ENCODE measurements around the gene BOD1L2.

BOD1L2 gene

DNA sequence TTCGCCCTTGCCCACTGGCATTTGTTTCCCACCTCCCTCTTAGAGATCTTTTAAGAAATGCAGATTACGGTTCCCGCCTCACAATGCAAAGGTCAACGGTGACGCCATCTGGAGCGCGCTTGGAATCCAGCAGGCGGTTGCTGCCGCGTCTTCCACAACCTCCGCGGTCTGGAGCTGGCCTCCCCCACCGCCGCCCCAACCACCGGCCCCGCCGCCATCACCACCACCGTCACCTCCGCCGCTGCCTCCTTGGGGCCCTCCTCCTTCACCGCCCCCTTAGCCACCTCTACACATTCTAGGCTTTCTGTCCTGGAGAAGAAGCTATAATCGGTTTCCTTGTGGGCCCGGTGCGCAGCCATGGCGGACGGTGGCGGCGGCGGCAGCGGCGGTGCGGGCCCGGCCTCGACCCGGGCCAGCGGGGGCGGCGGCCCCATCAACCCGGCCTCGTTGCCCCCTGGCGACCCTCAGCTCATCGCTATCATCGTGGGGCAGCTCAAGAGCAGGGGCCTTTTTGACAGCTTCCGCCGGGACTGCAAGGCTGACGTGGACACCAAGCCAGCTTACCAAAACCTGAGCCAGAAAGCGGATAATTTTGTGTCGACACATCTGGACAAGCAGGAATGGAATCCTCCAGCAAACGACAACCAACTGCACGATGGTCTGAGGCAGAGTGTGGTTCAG is at the start of gene BOD1L2:
Gene BOD1L2 (plus strand): TSS at position 132 of the 681 bp plus-strand sequence. CDS start 226 bp downstream, at position 358.
- DNase-seq (ENCODE audit: low read depth) = no peak

DNA sequence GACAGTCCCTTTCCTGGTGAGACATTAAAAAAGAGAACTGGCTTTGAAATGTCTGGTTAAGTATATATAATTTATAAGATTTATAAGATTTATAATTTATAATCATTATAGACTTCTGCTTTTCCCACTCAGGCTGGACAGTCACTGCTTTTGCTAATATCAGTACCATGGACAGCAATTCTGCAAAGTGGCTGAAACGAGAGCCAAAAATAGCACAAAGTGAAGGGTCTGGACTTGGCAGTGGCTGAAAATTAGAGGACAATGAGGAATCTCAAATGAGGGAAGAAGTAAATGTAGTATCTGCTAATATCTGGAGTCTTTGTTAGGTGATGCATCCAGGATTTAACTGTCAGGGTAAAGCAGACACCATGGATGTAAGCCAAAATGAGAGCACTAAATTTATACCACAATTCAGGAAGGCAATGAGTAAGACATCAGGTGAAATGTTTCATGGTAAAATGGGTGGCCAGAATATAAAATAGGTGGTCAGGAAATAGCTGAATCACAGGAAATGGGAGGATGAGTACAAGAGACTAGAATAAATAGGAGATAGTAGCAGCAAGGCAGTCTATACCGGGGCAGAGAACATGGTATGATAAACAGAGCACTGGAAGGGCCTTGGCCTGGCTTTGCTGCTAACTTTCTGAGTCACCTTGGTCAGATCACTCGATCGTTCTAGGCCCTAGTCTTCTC is 39.6 kb upstream of the BOD1L2 start:
- DNase-seq (ENCODE audit: low read depth) = no peak

DNA sequence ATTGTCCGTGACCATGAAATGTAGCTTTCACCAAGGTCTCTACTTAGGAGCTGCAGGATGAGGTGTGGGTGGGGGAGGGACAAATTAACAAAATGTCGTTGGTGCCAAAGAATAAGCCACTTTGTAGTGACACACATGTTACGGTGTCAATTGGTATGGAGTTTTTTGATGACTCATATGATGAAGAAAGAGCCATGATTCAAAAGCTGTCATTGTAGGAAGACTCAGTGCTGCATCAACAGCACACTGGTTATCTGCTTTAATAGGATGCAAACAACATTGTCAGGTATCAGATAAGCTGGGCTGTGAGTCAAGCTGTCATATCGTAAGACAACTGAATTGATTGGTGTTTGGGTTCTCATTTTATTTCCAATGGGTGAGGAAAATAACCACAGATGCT is 36.6 kb upstream of the BOD1L2 start:
- DNase-seq (ENCODE audit: low read depth) = no peak

GRCh38 chr18:57113799-57114420 is 33.0 kb upstream of the BOD1L2 start:
- DNase-seq (ENCODE audit: low read depth) = no peak

GRCh38 chr18:57116598-57117132 is 30.2 kb upstream of the BOD1L2 start:
- no peak for DNase-seq (ENCODE audit: low read depth)

- DNase-seq (ENCODE audit: low read depth) = no peak
Measured at GRCh38 chr18:57121542-57122112, 25.3 kb upstream of the BOD1L2 start.

DNA sequence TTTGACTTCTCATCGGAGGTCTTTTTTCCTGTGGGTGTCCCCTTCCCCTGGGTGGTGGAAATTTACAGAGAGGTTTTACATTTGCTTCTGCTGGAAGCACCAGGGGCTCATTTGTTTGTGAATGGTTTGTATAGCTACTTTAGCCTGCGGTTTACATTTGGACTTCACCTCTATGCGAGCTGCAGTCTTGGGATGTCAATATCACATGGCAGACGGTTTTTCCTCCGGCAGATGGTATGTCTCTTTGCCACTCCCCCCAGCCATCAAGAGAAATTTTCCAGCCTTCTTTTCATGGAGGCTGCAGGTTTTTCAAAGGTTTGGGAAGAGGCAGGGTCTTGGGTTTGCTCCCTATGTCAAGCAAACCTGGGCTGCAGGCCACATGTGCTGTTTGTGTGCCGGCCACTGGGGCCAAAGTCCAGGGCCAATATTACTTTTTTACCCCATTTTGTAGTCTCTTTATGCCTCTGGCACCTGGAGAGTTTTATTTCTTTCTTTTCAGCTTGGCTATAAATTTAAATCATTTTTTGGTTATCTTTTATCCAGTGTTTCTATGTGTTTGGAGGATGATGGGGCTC is 23.9 kb upstream of the BOD1L2 start:
- DNase-seq (ENCODE audit: low read depth) = no peak

GRCh38 chr18:57125627-57126026 is 21.3 kb upstream of the BOD1L2 start:
- DNase-seq (ENCODE audit: low read depth) = no peak

GRCh38 chr18:57128220-57128932 is 18.5 kb upstream of the BOD1L2 start:
- DNase-seq (ENCODE audit: low read depth) = no peak

DNA sequence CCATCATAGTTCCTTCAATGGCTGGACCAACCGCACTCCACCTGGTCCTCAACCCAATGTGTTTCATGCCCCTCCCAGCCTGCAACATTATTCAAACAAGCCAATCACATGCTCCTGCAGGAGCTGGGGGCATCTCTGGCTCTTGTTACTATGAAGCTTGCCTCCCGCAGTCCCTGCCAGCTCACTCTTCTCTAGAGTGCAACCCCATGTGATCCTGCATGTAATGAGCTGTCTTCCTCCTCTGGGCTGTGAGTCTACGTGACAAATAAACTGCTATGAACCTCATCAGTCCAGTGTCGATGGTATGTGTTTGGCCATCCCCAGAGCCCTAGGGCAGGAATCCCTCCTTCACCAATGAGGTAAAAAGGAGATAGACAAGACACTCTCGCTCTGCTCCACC is 15.8 kb upstream of the BOD1L2 start:
- DNase-seq (ENCODE audit: low read depth) = no peak

DNA sequence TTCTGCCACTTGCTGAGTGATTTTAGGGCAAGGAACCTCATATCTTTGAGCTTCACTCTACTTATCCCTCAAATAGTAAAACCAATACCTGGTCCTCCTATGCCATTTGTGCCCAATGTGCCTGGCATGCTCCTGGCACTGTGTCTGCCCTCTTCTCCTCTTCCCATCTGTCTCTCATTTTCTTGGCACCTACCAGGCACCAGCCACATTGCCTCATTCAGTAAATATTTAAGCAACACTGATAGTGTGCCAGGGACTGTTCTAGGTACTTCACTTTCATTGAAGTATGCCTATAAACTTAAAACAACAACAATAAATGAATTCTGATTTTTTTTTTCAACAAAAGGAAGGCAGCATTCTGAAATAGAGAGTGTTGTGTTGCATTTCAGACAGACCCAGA is 15.1 kb upstream of the BOD1L2 start:
- no peak for DNase-seq (ENCODE audit: low read depth)

DNA sequence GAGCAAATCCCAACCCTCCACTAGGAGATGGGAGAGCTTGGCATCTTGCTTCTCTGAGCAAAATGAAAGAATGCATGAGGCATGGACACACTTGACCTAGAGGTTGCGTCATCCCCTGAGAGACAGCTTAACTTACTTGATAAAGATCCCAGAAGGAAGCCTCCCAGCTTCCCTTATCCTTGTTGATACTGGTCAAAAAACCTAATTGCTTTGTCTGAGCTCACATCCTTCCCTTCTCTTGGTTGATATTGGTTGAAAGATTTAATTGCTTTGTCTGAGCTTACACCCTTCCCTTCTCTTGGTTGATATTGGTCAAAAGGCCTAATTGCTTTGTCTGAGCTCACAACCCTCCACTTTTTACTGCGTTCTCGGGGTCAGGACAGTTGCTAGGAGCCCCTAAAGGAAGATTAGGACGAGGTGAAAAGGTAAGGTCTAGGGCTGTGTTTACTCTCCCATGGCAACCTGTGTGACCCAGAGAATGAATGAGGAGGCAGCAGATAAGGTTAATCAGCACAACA is 12.2 kb upstream of the BOD1L2 start:
- DNase-seq (ENCODE audit: low read depth) = no peak

DNA sequence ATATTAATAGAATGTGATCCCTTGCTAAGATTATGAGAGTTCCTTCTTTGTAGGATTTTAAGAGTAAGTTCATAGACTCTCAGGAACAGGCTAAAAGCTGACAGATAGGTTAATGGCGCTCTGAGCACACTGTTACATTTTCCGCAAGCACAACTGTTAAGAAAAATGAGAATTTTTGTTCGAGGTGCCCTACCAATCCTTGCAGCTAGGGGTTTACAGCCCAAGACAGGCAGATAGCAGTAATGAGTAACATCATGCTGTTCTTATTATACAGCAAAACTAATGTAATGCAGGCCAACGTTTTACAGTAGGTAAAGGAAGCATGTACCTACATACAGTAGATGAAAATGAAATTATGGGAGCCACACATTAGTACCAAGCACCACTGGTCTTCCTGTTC is 11.2 kb upstream of the BOD1L2 start:
- DNase-seq (ENCODE audit: low read depth) = no peak

DNA sequence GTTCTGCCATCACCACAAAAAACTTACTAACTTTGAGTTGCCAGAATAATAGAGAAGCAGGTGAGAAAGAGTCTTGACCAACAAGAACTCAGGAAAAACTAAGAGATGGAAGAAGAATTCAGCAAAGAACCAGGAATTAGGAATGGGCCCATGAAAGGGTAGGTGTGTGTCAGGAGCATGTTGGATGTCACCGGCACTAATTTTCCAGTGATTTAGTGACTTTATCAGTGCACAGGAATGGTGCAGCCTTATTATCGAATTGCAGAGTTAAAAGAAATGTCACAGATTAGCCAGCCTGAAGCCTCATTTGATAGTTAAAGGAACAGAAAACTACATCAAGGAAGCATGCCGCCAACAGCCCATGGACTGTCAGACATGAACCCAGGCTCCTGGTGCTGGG is 9.0 kb upstream of the BOD1L2 start:
- DNase-seq (ENCODE audit: low read depth) = no peak

- DNase-seq (ENCODE audit: low read depth) = no peak
Measured at GRCh38 chr18:57141208-57142129, 5.4 kb upstream of the BOD1L2 start.

DNA sequence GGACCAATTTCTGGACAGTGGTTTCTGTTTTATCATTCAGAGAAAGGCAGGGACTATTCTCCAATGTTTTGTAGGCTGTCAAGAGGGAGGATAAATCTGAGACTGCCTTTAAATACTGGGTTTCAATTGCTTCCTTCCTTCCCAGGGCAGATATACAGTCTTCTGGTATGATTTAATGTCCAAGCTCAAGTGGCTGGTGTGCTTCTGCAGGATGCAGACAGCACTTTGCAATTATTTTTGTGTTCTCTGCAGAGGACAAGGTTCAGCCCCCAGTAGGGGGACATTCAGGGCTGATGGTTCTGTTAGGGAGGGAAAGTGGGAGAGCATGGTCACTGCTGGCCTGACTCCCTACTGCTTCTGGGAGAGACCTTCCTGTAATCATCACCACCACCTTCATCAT is 4.6 kb upstream of the BOD1L2 start:
- DNase-seq (ENCODE audit: low read depth) = no peak

DNA sequence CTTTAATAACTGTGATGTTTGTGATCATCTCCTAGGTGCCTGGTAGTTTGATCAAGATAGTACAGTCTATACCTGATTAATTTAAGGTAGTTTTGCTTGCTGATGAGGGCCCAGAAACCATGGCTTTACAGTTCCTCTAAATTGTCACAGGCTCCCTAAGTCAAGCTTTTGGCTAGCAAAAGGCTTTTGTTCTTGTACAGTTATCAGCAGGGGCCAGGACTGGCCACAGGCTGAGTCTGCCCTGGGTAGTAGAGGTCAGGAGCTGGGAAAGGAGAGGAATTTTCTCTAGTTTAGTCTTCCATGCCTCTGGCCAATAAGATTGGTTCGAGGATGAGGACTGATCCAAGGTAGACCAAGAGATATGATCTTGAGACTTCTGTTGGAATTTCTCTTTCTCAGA is 3.6 kb upstream of the BOD1L2 start:
- DNase-seq (ENCODE audit: low read depth) = no peak

DNA sequence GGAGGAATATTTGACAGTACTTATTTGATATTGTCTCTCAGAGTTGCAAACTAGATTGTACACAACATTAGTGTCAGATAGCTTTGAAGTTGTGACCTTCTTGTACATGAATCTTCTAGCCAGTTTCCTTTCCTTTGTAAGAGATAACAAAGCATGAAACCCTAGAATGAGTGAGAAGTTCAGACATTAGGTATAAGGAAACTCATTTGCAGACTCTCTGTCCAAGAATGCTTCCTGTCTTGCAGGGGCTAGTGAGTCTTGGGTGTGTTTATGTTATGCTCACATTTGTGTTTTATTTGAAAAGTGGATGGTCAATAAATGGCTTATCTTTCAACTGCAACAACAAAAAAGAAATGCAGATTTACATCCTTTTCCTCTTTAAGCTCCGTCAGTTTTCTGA is 1.4 kb downstream of the BOD1L2 start:
- no peak for DNase-seq (ENCODE audit: low read depth)

GRCh38 chr18:57149051-57149450 is 2.2 kb downstream of the BOD1L2 start:
- DNase-seq (ENCODE audit: low read depth) = no peak

- DNase-seq (ENCODE audit: low read depth) = no peak
Measured at GRCh38 chr18:57149531-57149930, 2.6 kb downstream of the BOD1L2 start.
